Measurements from ENCODE around the gene MKNK1. TPM values are rescaled to one million over a fixed set of nuclear protein-coding genes. Genes with fewer than 3 reads are reported as not detected.

The MKNK1 gene
- total RNA-seq, 1 experiment from 2014 or later, result 12.0 TPM

DNA sequence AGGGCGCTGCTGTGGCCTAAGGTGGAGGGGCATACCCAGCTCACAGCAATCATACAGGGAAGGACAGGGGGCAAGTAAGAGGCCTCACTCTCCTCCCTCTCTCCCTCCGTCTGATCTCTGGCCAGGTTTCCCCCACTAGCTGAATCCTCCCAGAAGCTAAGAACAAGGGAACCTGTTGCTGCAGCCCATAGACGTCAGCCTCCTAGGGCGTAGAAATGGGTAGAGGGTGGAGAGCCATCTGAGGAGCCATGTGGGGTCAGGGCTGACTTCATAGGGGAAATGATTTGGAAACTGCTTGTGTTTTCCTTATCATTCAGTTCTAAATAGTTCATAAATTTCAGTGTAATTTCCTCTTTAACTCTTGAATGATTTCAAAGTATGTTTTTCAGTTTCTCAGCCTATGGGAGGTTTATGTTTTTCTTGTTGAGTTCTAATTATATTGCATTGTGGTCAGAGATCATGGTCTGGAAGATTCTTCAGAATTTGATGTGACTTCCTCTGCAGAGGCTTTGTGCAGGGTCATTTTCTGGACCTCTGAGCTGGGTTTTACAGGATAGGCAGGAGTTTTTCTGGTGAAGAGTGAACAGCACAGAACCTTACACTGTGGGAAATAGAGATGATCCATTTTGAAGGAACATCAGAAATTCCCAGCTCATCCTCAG lies 14.8 kb upstream of the MKNK1 start:
- no peak for DNase-seq (ENCODE audit: low read depth)

DNA sequence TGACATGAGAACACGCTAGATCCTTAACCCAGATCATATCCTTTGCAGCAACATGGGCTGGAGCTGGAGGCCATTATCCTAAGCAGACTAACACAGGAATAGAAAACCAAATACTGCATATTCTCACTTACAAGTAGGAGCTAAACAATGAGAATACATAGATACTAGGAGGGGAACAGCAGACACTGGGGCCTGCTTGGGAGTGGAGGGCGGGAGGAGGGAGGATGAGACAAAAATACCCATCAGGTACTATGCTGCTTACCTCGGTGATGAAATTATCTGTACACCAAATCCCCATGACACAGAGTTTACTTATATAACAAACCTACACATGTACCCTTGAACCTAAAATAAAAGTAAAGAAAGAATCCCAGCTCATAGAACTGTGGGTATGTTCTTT lies 13.8 kb upstream of the MKNK1 start:
- no peak for DNase-seq (ENCODE audit: low read depth)

DNA sequence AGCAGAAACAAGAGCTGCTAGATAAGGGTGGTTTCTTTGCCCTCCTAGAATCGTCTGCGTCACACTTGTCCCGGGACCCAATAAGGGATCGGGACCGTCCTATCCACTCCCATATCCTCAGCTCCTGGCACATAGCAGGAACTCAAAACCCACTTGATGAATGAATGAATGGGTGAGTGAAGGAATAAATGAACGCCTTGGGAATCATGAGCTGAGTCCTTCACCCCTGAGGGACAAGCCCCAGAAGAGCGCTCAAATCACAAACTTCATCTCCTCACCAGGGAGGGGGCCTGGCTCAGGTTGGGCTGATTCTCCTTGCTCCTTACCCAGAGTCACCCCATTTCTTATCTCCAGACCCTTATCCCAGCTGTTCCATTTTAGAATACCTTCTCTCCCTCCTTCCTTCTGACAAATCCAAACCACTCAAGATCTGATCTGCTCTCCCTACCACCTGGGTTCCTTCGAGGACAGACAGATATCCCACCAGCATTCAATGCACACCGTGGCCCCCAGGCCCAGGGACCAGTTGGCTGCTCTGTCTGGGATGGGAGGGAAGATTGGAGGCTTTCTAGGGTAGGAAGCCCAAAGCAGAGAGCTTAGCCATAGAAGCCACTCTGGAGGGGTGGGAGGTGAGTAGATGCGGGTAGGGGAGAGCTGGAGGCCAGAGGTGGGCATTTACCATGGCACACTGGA lies 13.2 kb upstream of the MKNK1 start:
- DNase-seq (ENCODE audit: low read depth), result no peak

DNA sequence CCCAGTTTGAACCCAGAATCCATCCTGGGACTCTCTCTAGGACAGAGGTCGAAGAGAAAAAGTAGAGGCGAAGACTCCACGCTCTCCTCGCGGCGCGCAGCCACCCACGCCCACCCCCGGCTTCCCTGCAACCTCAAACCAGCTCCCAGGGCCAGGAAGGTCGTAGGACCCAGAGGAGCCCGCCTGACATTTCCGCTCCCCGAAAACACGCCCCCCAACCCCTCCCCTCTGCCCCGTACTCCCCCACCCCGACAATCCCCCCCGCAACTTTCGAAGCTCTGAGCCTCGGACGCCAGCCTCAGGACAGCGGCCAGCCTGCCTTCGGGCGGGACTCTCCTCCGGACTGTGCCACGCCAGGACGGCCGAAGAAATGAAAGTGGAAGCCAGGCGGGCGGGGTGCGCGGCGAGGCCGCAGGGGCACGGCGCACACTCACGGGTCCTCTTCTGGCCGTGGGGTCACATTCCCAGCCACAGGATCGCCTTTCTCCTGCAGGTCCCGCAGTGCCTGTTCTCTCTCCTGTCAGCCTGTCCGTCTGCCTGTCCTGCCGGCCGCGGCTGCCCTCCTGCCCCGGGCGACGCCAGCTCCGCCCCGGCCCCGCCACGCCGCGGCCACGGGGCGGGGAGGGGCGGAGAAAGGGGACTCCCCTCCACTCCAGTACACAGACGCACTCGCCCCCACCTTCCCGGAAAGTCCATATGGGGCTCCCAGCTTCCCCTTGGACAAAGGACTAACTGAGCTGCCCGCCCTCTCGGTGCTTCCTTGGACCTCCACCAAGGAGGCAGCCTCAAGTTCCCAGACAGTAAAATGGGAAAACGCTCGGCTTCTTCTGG lies 12.4 kb upstream of the MKNK1 start, which contains the start of gene MOB3C:
MOB3C (minus strand) TSS at position 535 of the 831 bp plus-strand sequence. CDS start 3,490 bp downstream, outside the sequence.
- peak; percentile 83 for DNase-seq (ENCODE audit: low read depth)

DNA sequence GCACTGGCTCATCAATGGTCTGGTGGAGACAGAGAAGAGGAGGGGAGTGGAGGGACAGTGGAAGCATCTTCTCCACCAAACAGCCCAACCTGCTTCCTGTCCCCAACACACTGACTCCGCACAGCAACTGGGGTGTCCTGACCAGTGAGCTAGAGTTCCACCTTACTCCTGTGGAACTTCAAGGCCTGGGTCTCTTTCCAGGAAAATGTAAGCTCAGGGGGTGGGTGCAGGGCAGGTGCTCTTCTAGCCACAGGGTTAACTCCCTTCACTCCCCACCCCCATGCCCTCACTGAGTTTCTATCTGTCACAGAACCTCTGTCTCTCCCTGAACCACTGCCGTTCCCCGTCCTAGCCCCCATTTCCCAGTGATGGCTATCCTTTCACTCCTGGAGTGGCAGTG lies 11.7 kb upstream of the MKNK1 start:
- DNase-seq (ENCODE audit: low read depth), result no peak

DNA sequence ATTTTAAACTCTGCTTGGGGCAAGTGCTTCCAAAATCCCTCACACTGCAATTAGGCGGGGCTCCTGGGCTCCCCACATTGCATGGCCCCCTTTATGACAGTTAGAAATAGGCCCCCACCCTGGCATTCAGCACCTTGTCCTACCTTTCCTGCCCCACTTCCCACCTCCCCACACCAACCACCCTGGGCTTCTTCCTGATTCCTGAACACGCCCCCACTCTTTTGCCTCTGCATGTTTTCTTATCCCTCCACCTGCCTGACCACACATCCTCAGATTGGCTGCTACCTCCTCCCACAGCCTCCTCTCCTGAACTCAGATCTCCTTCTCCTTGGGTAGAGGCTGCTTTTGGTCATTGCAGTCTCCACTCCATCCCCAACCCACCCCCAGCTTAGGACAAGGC lies 11.0 kb upstream of the MKNK1 start:
- no peak for DNase-seq (ENCODE audit: low read depth)

DNA sequence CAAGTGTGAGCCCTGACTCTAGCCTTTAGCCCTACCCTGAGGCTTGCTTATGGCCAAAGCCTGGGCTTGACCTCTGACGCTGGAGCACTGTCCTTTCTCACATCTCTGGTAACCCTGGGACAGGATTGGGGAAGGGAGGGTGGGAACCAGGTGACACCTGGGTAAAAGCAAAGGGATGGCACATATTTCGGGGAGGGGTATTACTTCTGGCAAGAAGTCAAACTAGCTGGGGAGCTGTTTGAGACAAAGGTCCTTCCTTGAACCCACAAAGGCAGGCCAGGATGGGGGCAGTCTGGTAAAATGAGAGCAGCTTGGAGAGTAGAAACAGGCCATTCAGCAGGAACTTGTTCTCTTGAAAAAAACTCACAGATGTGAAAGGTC lies 10.5 kb upstream of the MKNK1 start:
- DNase-seq (ENCODE audit: low read depth), result no peak

DNA sequence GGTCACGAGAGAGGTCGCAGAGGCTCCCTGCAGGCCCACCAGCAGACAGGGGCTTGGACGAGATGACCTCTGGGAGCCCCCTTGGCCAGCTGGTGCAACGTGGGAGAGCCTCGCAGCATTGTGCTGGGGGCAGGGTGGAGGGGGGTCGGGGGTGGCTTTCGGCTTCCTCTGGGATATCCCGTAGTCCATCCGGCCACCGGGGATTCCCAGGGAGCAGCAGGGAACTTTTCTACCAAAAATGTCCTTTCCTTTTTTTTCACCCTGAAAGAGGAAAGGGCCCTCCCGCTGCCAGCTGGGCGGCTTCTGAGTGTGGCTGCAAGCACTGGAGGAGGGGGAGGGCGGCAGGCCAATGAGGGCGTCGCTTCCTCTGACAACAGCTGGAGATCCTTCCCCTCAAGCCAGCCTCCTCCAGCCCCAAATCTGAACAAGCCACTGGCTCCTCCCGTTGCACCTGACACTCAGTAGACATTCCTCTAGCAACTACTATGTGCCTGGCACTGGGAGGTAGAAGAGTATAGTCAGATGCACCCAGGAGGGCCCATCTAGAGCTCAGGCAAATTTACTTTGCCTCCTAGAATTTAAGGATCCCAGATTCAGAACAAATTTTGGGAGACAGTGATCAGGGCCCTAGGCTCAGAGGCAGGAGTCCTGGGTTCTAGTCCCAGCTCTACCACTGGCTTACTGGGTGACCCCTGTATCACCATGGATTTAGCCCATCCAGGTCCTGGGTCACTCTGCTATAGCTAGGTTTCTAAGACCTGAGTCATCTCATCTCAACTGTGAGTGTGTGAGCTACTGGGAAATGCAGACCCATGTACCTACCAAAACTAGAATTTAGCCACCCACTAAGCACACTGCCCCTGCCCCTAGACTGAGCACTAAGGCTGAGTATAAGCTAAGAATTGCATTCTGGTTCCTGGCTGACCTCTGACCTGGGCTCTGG lies 9.9 kb upstream of the MKNK1 start:
- peak; percentile 39 for DNase-seq (ENCODE audit: low read depth)

DNA sequence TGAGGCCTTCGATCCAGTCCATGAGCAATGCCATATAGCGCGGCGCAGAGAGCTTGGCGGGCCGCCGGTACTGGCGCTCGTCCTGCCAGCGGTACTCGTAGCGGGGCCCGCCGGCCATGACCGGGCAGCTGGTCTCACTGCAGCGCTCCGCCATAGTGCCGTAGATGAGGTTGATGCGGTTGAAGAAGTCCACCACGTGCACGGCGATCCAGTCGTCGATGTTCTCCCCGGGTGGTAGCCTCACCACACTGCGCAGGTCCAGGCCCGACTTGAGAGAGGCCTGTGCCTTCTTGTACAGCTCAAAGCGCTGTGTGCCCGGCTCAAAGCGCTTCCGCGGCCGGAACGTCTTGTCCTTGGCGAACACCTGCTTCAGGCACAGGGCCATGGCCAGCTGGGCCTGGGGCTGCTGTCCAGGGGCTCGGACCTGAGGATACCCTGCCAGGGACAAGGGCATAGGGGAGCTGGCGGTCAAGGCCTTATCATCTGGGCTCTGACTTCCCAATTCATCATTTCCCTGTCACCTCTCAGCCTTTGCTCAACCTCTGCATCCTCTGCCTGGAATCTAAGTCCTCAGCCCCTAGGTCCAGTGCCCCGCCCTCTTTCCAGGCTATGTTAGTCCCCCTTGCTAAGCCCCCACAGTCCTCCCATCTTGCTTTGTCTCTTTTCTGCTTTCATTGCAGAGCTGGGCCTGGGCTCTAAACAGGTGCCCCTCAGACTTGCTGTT lies 9.0 kb upstream of the MKNK1 start:
- DNase-seq (ENCODE audit: low read depth), result no peak

DNA sequence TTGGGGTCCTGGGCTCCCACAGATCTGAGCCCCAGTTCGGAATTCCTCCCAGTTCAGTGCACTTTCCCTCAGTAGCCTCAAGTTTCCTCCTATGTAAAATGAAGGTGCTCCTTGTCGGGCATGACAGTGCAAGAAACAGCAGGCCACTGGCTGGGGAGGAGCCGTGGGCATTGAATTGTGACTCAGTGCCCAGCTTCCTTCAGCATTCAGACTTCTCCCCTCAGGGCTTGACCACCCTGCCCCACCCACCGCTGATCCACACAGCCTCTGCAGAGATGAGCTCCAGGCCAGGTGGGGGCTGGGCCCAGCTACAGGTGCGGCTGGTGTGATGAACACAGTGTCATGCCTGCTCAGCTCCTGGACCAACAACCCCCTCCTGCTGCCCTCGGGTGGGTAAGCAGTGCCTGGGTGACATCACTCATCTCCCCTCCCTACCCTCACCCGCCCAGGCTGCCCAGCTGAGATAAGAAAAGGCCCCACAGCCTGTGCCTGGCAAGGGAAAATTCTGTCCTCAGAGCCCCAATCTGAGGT lies 7.7 kb upstream of the MKNK1 start:
- peak; percentile 94 for DNase-seq (ENCODE audit: low read depth)

DNA sequence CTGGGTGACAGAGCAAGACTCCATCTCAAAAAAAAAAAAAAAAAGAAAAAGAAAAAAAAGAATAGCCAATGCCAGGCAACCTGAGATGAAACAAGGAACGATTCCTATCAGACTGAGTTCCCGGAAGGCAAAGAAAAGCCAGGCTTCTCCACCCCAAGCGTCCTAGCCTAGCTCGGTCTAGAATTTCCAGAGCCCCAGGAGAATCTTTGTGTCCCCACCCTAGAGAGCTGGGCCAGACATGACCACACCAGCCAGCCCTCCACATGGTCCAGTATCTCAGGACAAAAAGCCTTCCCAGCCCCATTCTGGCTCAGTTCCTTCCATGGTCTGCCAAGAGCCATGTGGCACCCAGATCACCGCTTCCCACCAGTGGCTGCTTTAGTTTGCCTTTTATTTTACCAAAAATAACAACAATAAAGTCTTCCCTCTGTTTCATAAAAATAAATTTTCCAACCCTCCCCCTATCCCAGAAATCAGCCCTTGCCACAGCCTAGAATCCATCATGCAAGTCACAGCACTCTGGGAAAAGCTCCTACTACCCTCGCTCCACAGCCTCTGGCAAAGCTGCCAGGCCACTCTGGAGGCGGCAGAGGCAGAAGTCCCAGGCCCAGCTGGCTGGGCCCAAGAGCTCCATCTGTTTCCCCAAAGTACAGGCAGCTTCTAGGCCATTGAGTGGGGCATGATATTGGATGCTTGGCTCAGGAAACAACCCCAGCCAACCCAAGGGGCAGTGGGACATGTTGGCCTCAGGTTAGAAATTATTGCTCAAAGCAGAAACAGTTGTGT lies 3.5 kb upstream of the MKNK1 start:
- DNase-seq (ENCODE audit: low read depth), result no peak

DNA sequence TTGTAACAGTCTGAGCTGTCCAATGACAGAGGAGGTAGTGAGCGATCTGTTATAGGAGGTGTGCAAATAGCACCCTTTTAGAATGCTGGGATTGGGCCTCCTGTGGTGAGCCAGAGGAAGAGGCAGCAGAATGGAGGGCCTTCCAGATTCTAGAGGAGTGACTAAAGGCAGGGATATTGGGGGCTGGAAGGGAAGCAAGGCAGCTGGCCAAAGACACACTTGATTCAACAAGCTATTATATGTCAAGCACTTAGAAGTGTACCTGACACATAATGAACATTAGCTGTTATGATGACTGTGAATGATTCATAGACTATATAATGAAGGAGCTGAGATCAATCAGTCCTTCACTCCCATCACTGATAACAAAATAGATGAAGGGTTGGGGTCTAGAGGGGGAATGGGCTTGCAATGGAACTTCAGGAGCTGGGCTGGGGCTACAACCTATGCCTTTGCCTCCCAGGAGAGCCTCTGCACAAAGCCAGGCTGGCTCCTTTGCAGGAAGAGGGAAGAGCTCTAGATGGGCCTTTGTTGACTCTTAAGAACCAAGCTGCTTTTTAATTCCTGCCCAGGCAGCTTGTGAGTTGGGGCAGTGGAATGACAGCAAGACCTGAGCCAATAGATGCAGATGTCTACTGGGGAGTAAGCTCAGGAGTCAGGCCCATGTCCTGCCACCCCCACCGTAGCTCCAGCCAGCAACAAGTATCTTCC lies 2.3 kb upstream of the MKNK1 start:
- DNase-seq (ENCODE audit: low read depth), result no peak

DNA sequence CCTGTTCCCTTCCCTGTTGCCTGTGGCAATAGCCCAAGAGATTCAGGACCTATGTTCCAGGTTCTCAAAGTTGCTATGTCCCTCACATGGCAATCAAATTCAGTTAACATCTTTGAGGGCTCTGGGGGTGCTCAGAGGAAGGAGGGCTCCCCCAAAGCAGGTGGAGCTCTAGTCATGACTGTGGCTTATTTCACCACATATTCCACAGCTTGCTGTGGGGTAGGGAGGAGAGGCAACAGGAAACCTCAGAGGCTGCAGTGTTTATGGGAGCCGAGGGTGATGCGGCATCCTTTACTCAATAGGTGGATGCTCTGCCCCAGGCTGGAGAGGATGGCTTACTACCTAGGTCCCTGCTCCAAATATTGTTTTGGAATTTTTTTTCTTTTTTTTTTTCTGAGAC lies 1.2 kb upstream of the MKNK1 start:
- DNase-seq (ENCODE audit: low read depth), result no peak

DNA sequence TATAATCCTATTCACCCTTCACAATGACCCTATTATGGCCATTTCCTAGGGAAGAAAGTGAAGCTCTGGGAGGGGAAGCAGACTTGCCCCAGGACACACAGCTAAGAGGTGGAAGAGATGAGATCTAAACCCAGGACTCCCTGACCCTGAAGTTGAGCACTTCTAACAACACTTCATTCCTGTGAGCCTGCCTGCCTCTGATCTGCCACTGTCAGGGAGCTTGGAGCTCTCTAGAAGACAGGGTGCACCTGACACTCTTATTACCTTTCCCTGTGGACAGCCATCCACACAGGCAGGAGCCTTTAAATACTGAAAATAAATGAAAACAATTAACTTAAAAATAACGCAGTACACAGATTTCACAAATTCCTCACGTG lies 599 bp downstream of the MKNK1 start:
- no peak for DNase-seq (ENCODE audit: low read depth)

DNA sequence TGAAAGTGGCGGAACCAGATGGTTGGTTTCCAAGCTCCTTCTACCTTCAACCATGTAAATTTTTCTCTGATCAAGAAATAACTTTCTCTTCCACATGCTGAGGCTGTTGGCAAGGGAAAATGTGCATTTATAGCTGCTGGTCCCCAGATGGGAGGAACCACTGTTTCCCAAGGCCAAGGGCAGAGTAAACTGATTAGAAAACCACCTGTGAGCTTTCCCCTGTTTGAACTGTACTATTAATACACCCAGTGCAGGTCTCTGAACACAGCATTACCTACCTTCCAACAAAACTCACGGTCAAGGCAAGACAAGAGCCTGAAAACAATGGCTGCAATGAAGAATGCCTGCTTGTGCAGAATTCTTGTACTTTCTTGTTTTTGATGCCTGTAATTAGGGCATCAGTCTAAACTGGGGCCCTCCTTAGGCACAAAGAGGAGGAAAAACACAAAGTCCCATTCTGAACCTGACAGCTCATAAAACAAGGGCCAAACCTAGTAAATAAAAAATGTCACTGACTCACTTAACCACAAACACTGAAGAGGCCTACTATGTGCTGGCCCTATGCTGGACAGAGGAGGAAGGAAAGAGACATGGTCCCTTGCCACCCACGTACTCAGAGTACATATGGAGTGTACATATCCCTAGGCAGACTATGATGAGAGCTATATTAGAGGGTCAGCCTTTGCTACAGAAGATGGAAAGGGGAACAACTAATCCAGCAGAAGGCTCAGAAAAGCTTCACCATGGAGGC lies 2.6 kb downstream of the MKNK1 start:
- DNase-seq (ENCODE audit: low read depth), result no peak

DNA sequence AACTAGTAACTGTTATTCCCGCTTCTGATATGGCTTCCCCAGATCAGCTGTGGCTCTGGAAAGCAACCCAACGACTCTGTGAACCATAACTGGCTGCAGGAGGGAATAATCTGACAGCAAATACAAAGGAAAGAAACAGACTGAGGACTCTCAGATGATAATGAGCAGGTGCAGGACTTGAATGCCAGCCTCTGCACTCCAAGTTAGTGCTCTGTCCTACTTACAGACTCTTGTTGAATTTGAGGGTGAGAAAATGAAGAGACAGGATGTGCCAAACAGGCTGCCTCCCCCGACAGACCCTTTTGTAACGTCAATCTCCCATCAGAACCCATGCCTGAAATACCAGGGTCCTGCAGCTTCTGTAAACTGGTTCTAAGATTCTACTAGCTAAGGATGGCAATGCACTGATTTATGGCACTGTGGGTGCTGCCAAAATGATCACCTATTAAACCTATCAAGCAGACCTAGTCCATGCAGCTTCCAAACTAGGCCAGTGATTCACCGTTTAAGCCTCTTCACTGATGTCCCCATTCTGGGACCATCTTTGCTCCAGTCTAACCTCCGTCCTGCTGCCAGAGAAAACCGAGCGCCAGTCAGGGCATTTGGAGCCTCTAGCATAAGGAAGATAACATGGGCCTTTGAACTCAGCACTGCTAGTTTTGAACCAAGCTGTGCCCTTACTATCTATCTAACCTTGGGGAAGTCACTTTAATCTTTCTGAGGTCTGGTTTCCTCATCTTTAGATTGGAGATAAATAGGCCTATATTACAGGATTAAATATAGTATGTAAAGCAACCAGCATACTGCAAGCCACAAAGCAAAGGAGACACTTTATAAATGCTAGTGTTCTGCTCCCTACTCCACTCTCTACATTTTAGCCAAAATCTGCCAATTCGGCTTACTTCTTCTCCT lies 4.8 kb downstream of the MKNK1 start:
- DNase-seq (ENCODE audit: low read depth), result no peak

DNA sequence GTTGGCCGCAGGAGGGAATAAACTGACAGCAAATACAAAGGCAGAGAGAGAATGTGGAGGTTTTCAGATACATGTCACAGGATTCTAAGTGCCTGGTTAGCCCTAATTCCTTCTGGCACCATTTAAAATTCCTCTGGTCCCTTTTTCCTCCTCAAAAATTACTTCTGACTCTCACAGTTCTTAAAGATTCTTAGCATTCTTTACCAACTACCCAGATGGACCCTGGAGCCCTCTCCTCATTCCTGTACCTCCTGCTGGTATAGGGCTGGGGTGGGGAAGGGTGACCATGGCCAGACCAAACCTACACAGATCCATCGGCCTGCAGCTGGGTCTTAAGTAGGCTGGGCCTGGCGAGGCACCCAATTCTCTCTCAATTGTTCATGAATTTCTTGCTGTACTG lies 7.2 kb downstream of the MKNK1 start:
- no peak for DNase-seq (ENCODE audit: low read depth)

All from M059J (cell line).